Activated T-cell treated with anti-CD3 and anti-CD28 coated beads, Interleukin-2, amount 50 U/mL, for 24 hours (primary cell): ENCODE results near the gene LHFPL5.

Source experiments
- DNase-seq: peaks from one replicate; pipeline ENCODE4 v3.0.0-alpha.2; 2020
- H3K27ac Mint-ChIP-seq: 2 replicates; pipeline ENCODE4 v1.8.0; 2020; ENCODE audit warnings: mild to moderate bottlenecking, mixed read lengths
- H3K27me3 Mint-ChIP-seq: 2 replicates; pipeline ENCODE4 v1.8.0; 2020; ENCODE audit warnings: mixed read lengths
- H3K36me3 Mint-ChIP-seq: 2 replicates; pipeline ENCODE4 v1.8.0; 2020; ENCODE audit warnings: low read depth, mixed read lengths
- H3K4me1 Mint-ChIP-seq: 2 replicates; pipeline ENCODE4 v1.8.0; 2020; ENCODE audit warnings: low read depth, mixed read lengths
- H3K4me3 Mint-ChIP-seq: 2 replicates; pipeline ENCODE4 v1.8.0; 2020; ENCODE audit warnings: mild to moderate bottlenecking, moderate library complexity, mixed read lengths
- H3K9me3 Mint-ChIP-seq: 2 replicates; pipeline ENCODE4 v1.8.0; 2020; ENCODE audit warnings: mixed read lengths

Gene LHFPL5

DNA sequence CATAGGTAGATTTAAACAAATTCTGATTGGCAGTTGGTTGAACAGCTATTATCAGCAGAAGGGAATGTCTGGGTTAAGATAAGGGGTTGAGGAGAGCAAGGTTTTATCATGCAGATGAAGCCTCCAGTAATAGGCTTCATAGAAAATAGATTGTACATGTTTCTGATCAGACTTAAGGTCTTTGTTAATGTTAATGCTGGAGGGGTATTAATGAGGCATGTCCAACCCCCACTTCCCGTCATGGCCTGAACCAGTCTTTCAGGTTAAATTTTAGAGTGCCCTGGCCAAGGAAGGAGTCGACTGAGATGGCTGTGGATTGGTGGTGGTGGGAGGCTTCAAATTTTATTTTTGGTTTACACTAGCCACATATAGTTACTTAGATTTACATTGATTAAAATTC, 21.0 kb upstream of the LHFPL5 start:
- H3K4me1 Mint-ChIP-seq, result no peaks in the 10 kb centered on the region
- no peak for DNase-seq
- H3K27ac Mint-ChIP-seq, result no peak overlapping the region
- no peaks in the 10 kb centered on the region for H3K36me3 Mint-ChIP-seq
- H3K4me3 Mint-ChIP-seq, result no peak overlapping the region
- H3K9me3 Mint-ChIP-seq, result no peaks in the 10 kb centered on the region
- peaks cover 39% of the 10 kb centered on the region for H3K27me3 Mint-ChIP-seq

DNA sequence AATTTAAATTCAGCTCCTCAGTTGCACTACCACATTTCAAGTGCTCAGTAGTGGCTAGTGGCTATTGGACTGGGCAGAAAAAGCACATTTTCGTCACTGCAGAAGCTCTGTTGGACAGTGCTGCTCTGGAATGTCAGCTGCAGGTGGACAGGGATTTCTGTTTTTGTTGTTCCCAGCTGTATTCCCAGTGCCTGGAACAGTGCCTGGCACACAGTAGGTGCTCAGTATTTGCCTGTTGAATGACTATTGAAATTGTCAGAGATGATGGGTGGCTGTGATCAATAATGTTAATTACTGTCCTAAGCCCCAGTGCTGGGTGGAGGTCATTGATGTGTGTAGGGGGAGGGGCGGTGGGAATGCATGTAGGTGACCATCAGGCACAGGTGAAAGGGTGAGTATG, 18.9 kb upstream of the LHFPL5 start:
- no peaks in the 10 kb centered on the region for H3K36me3 Mint-ChIP-seq
- DNase-seq, result no peak
- H3K9me3 Mint-ChIP-seq, result no peaks in the 10 kb centered on the region
- no peak overlapping the region for H3K4me3 Mint-ChIP-seq
- H3K27ac Mint-ChIP-seq, result no peak overlapping the region
- no peaks in the 10 kb centered on the region for H3K4me1 Mint-ChIP-seq
- H3K27me3 Mint-ChIP-seq, result peaks cover 50% of the 10 kb centered on the region

DNA sequence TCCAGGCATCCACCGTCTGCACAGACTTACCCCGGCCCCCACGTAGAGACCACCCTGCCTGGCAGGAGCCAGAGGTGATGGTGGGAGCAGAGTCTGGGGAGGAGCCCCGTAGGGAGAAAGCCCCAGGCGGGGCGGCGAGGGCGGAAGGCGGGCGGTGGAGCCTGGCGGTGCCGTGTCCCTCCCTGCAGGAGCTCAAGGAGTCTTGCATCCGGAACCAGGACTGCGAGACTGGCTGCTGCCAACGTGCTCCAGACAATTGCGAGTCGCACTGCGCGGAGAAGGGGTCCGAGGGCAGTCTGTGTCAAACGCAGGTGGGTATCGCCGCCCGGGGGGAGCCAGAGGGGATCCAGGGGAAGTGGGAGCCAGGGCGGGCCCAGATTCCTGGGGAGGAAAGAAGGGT, 18.3 kb upstream of the LHFPL5 start:
- Mint-ChIP-seq H3K27me3 (peaks cover 50% of the 10 kb centered on the region), H3K4me1 (no peaks in the 10 kb centered on the region), H3K4me3 (no peak overlapping the region), H3K9me3 (no peaks in the 10 kb centered on the region), H3K36me3 (no peaks in the 10 kb centered on the region), H3K27ac (no peak overlapping the region)
- DNase-seq, result no peak

DNA sequence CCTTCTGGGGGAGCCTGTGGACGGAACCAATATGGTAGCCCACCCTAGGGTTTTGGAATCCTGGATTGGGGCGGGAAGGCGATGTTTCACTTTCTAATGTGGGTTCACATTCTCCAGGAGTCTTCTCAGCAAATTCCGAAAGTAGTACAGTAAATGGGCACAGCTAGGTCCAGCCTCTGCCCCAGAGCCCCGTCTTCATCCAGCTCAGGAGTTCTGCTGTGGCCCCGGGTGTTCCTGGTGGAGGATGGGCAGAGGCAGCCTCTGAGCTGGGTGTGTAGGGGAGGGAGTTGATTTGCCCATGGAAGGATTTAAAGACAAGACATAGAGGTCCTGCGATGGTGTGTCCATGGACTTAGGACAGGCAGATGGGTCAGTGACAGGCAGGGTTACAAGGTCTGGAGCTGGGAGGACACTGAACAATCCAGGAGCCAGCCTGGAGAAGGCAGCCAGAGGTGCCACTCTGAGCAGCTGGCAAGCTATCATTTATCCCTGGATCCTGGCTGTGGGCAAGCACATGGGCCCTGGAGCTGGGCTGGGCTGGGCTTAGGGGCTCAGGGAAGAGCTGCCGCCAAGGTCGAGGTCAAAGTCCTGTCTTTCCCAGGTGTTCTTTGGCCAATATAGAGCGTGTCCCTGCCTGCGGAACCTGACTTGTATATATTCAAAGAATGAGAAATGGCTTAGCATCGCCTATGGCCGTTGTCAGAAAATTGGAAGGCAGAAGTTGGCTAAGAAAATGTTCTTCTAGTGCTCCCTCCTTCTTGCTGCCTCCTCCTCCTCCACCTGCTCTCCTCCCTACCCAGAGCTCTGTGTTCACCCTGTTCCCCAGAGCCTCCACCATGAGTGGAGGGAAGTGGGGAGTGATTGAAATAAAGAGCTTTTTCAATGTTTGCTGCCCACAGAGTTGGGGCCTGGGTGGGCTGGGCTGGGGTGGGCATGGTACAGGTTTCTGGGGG, 17.6 kb upstream of the LHFPL5 start:
- no peak for DNase-seq
- no peaks in the 10 kb centered on the region for H3K9me3 Mint-ChIP-seq
- H3K36me3 Mint-ChIP-seq, result no peaks in the 10 kb centered on the region
- H3K27ac Mint-ChIP-seq, result no peak overlapping the region
- H3K4me1 Mint-ChIP-seq, result no peaks in the 10 kb centered on the region
- H3K4me3 Mint-ChIP-seq, result no peak overlapping the region
- H3K27me3 Mint-ChIP-seq, result peaks cover 50% of the 10 kb centered on the region

DNA sequence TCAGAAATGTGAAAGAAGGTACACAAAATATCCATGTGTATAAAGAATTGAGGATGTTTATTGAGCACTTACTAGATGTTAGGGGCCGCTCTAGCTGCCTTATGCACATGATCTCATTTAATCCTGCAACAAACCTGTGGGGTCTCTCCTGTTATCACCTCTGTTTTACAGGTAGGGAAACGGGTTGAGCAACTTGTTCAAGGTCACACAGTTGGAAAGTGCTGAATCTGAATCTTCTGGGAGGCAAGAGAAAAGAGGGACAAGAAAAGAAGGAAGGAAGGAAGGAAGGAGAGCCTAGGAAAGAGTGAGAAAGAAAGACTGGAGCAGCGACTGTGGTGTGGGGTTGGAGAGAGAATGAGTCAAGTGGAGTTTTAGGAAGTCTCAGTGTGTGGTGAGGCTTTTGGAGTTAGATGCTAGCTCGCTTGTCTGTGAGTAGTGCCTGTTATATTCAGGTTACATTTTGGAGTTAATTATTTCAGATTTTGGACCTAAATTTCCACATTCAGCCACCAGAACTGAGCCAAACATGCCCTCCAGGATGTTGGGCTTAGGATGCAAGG, 16.6 kb upstream of the LHFPL5 start:
- H3K27ac Mint-ChIP-seq, result no peak overlapping the region
- no peaks in the 10 kb centered on the region for H3K36me3 Mint-ChIP-seq
- H3K4me1 Mint-ChIP-seq, result no peaks in the 10 kb centered on the region
- no peaks in the 10 kb centered on the region for H3K9me3 Mint-ChIP-seq
- H3K27me3 Mint-ChIP-seq, result peaks cover 50% of the 10 kb centered on the region
- no peak overlapping the region for H3K4me3 Mint-ChIP-seq
- DNase-seq, result no peak

DNA sequence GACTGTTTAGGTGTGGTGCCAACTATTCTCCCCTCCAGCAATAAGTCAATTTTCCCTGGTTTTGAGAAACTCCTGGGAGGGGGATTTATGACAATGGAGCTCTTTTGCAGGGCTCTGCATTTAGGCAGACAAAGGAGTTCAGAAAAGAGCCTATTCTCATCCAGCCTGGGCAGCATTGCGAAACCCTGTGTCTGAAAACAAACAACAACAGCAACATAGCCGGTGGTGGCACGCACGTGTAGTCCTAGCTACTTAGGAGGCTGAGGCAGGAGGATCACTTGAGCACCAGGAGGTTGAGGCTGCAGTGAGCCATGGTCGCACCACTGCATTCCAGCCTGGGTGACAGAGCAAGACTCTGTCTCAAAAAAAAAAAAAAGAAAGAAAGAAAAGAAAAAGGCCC, 14.5 kb upstream of the LHFPL5 start:
- no peaks in the 10 kb centered on the region for H3K4me1 Mint-ChIP-seq
- no peaks in the 10 kb centered on the region for H3K9me3 Mint-ChIP-seq
- no peak overlapping the region for H3K27ac Mint-ChIP-seq
- H3K4me3 Mint-ChIP-seq, result no peak overlapping the region
- DNase-seq, result no peak
- H3K36me3 Mint-ChIP-seq, result no peaks in the 10 kb centered on the region
- peaks cover 36% of the 10 kb centered on the region for H3K27me3 Mint-ChIP-seq

DNA sequence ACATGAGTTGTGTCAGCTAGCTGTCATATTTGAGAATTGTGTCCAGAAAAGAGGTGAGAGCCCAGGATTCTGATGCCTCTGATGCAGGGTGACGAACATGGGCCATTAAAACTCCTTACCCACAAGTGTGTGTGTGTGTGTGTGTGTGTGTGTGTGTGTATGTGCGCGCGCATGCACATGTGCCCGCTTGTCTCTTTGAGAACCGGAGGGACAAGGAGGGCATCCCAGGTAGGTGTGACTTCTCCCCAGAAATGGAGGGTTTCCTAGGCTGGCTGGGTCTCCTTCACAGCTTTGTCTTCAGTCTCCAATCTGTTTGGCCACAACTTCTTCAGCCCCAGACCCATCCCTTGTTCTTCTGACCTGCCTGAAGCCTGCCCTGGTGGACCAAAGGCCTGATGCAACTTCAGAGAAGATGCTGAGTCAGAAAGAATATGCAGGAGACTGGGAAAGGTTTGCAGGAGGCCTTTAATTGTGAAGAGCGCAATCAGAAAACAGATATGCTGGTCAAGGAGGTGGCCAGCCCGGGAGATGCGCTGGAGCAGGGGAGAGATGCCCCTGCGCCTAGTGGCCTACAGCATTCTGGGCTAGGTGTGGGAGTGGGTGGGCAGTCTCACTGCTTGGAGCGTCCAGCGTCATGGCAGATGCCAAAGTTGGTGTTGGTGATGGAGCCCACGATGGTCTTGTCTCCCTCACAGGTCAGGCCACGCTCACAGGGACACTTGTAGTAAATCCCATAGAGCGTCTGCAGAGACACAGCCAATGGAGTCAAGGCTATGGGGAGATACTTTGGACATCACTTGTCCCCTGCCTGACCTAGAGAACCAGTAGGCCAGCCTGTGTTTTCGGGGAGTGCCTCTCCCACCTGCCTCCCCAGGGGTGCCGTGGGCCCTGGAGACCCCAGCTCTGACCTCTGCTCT, 10.4 kb upstream of the LHFPL5 start:
- H3K36me3 Mint-ChIP-seq, result no peaks in the 10 kb centered on the region
- H3K4me1 Mint-ChIP-seq, result no peaks in the 10 kb centered on the region
- H3K27ac Mint-ChIP-seq, result no peak overlapping the region
- H3K4me3 Mint-ChIP-seq, result no peak overlapping the region
- H3K9me3 Mint-ChIP-seq, result no peaks in the 10 kb centered on the region
- peaks cover 8% of the 10 kb centered on the region for H3K27me3 Mint-ChIP-seq
- no peak for DNase-seq

DNA sequence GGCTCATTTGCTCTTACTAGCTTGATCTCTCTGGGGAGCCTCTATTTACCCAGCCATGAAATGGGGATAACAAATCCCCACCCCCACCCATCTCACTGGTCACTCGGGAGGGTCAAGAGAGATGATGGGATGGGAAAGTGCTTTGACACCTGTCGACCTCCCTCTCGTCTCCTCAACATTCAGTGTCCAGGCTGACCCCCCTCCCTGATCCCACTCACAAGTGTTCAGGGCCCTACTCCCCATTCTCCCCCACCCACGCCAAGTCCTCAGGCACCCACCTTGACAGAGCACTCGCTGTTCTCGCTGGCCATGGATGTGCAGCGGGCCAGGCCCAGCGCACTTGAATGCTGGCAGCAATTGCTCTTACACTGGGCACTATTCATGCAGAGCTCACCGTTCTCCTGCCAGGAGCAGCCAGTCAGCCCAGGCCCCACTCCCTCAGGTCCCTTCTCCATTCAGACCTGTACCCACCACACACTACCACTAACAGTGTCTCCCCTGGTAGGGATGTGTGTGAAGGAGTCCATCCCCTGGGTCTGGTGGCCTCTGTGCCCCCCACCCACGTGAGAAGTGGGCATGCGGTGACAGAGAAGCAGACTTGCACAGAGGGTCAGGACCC, 9.6 kb upstream of the LHFPL5 start:
- H3K27me3 Mint-ChIP-seq, result peaks cover 4% of the 10 kb centered on the region
- no peaks in the 10 kb centered on the region for H3K36me3 Mint-ChIP-seq
- H3K27ac Mint-ChIP-seq, result no peak overlapping the region
- DNase-seq, result no peak
- H3K4me3 Mint-ChIP-seq, result no peak overlapping the region
- H3K9me3 Mint-ChIP-seq, result no peaks in the 10 kb centered on the region
- no peaks in the 10 kb centered on the region for H3K4me1 Mint-ChIP-seq

DNA sequence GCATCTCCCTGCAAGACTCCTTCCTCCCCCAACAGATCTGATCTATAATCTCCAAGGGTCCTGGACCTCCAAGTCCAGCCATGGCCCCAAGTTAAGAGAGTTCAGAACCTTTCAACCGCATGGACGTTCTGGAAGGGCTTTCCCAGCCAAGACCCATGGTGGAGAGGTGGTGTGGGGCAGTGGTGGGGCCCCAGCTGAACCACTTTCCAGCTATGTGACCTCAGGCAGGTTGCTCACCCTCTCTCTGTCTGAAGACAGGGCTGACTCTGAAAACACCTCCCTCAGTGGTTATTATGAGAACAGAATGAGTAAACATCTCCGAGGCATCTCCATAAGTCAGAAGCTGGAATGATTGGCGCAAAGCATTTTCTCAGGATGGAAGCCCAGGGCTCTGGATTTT, 8.9 kb upstream of the LHFPL5 start:
- DNase-seq, result no peak
- Mint-ChIP-seq H3K36me3 (no peaks in the 10 kb centered on the region), H3K27me3 (no peaks in the 10 kb centered on the region), H3K9me3 (no peaks in the 10 kb centered on the region), H3K27ac (no peak overlapping the region), H3K4me1 (no peaks in the 10 kb centered on the region), H3K4me3 (no peak overlapping the region)

DNA sequence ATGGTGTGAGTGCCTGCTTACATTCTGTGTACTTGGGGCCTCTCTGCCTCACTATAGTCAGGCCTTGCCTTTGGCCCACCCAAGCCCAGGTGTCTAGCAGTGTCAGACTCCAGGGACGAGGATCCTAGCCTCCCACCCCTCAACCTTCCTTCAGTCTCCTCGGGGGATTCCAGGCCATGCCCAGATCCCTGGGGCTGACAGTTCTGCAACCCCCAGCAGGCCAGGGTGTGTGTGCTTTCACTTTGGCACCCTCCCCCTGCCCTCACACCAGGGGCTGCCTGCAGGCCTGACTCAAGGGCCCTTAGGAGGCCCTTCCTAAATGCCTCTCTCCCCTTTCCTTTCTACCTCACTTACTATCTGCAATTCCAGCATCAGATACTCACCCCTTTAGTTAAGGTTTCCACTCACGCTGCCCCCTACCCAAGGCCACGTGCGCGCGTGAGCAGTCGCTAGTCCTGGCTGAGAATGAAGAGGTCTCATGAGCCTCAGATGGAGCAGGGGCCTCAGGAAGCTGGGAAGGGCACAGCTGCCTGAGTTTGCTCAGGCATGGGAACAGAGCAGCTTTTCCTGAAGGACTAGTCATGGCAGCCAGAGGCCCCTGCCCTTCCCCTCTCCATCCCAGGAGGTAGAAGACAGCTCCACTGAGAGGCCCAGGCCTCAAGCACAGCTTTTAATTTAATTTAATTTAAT, 7.2 kb upstream of the LHFPL5 start:
- DNase-seq, result no peak
- no peak overlapping the region for H3K27ac Mint-ChIP-seq
- H3K9me3 Mint-ChIP-seq, result no peaks in the 10 kb centered on the region
- H3K27me3 Mint-ChIP-seq, result no peaks in the 10 kb centered on the region
- no peaks in the 10 kb centered on the region for H3K36me3 Mint-ChIP-seq
- H3K4me1 Mint-ChIP-seq, result no peaks in the 10 kb centered on the region
- H3K4me3 Mint-ChIP-seq, result no peak overlapping the region

DNA sequence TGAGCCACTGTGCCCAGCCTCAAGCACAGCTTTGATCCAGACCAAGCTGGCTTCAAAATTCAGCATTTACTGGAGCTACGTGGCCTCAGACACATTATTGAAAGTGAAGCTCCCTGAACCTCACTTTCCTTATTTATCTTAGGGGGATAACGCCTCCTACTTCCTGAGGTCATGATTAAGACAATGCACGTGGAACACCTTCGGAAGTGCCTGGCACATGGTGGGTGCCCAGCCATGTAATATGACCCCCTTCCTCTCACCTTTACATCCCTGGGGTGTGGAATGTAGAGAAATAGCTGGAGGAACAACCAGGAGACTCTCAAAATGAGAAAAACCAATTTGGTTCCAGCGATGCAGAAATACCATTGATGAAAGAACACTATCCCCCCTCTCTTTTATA, 6.4 kb upstream of the LHFPL5 start:
- Mint-ChIP-seq H3K4me3 (no peak overlapping the region), H3K9me3 (no peaks in the 10 kb centered on the region), H3K27ac (no peak overlapping the region), H3K4me1 (no peaks in the 10 kb centered on the region), H3K36me3 (no peaks in the 10 kb centered on the region), H3K27me3 (no peaks in the 10 kb centered on the region)
- no peak for DNase-seq

DNA sequence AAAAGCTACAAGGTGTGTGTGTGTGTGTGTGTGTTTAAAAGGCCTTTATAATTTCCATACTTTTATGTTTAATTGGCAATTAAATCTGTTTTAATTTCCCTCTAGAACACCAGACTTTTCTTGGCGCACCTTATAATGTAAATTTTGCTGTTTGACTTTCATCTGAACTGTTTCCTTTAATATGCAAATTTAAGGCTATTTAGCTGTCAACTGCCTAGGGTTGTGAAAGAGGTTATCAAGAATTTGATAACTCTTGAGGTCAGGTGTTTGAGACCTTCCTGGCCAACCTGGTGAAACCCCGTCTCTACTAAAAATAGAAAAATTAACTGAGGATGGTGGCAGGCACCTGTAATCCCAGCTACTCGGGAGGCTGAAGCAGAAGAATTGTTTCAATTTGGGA, 4.0 kb upstream of the LHFPL5 start:
- Mint-ChIP-seq H3K27ac (no peak overlapping the region), H3K9me3 (no peaks in the 10 kb centered on the region), H3K4me1 (peaks cover 4% of the 10 kb centered on the region), H3K4me3 (no peak overlapping the region), H3K36me3 (no peaks in the 10 kb centered on the region), H3K27me3 (peaks cover 11% of the 10 kb centered on the region)
- no peak for DNase-seq

DNA sequence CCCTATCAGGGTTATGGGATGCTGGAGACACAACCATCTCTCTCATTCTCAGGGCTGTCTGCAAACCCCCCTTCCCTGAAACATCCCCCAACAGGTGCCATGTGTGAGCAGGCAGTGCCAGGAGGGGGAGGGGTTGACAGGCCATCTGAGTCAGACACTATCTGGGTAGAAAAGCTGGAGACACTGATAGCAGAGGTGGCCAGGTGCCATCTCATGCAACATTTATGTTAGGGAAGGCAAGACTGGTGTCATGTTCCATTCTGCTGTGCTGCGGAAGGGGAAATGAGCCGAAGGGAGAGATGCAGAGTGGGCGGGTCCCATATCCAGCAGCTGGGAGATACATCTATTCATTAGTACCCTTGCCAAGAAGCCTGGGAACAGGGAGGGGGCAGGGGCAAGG, 3.5 kb downstream of the LHFPL5 start:
- Mint-ChIP-seq H3K4me1 (peaks cover 6% of the 10 kb centered on the region), H3K4me3 (no peak overlapping the region), H3K9me3 (no peaks in the 10 kb centered on the region), H3K27ac (no peak overlapping the region), H3K27me3 (peaks cover 35% of the 10 kb centered on the region), H3K36me3 (no peaks in the 10 kb centered on the region)
- no peak for DNase-seq

DNA sequence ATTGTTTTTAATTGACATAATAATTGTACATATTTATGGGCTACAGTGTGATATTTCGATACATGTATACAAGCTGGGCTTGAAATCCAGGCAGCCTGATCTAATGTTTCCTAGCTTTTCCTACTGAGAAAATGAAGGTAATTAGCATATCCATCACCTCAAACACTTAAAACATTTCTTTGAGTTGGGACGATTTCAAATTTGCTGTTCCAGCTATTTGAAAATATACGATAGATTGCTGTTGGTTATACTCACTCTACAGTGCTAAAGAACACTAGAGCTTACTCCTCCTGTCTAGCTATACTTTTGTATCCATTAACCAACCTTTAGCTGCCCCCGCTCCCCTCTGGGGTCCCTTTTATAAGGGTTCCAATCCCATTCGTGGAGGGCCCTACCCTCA, 4.7 kb downstream of the LHFPL5 start:
- Mint-ChIP-seq H3K36me3 (no peaks in the 10 kb centered on the region), H3K27me3 (peaks cover 34% of the 10 kb centered on the region), H3K4me3 (no peak overlapping the region), H3K9me3 (no peaks in the 10 kb centered on the region), H3K27ac (no peak overlapping the region), H3K4me1 (peaks cover 5% of the 10 kb centered on the region)
- DNase-seq, result no peak
